ENCODE measurements around the gene HMGB2. TPM values are rescaled to one million over a fixed set of nuclear protein-coding genes. Genes with fewer than 3 reads are reported as not detected.

Gene HMGB2
- total RNA-seq, 1 donor from 2014 or later: 36.1 TPM

GRCh38 chr4:173281406-173282255 is 52.5 kb downstream of the HMGB2 start:
- DNase-seq (ENCODE audit: low spot score in 2 of 2): no peak
- H3K27ac ChIP-seq: no peak overlapping the region
- intact Hi-C loops (cut with DNase I): no loop called here
- no peak overlapping the region for H3K4me3 ChIP-seq
- H3K4me1 ChIP-seq: no peaks in the 10 kb centered on the region
- H3K9me3 ChIP-seq: peaks cover 0 to 28% of the 10 kb centered on the region in 2 donors
- no peak for TF ChIP-seq CTCF (IDR thresholded peaks at IDR 0.05)
- H3K36me3 ChIP-seq: no peaks in the 10 kb centered on the region
- no peaks in the 10 kb centered on the region for H3K27me3 ChIP-seq

Other genes starting within 250 kb of the HMGB2 start
- 8.2 TPM for gene GALNT7, start 165.5 kb downstream of the HMGB2 start, total RNA-seq
- gene SAP30, start 36.6 kb upstream of the HMGB2 start, total RNA-seq: 9.3 TPM
- 2.3 TPM for gene SCRG1, start 64.8 kb upstream of the HMGB2 start, total RNA-seq
- gene HAND2, start 195.9 kb upstream of the HMGB2 start, total RNA-seq: 6.0 TPM